ENCODE results near the gene TNN. TPM values are rescaled to one million over a fixed set of nuclear protein-coding genes. Genes with fewer than 3 reads are reported as not detected.
"Not testable (repeated sequence)": the region's sequence is repeated elsewhere in the genome, so short reads cannot be mapped to it uniquely, and the experiment has no call there.

TNN gene
- total RNA-seq, 2 donors from 2014 or later, result 0.09 TPM; not detected in 1

GRCh38 chr1:175108331-175108820 lies 40.7 kb downstream of the TNN start:
- H3K4me3 Mint-ChIP-seq; H3K4me1 ChIP-seq (ENCODE audit: control insufficient read depth, insufficient read depth, low read length); H3K9me3 ChIP-seq (ENCODE audit: control insufficient read depth, low read length); H3K4me3 ChIP-seq (ENCODE audit: low read length); DNase-seq; H3K27ac Mint-ChIP-seq; H3K4me1 Mint-ChIP-seq; H3K9ac ChIP-seq (ENCODE audit: extremely low read depth, low read length, poor library complexity, severe bottlenecking); H3K36me3 ChIP-seq (ENCODE audit: control insufficient read depth, insufficient read depth, low read length); H3K27me3 Mint-ChIP-seq (ENCODE audit: insufficient read depth); H3K27ac ChIP-seq (ENCODE audit: low read depth, low read length); H3K36me3 Mint-ChIP-seq (ENCODE audit: low read depth); H3K27me3 ChIP-seq (ENCODE audit: control insufficient read depth, insufficient read depth, low read length, poor library complexity, severe bottlenecking): not testable (repeated sequence)
- WGBS, 2 experiments (ENCODE audit: insufficient coverage in 1 of 2, insufficient read length in 1 of 2), result 93 to 100% methylated on average over 4 to 18 of the region's 25 CpGs
- peaks cover 11% of the 10 kb centered on the region for H3K9me3 Mint-ChIP-seq

- no peak overlapping the region for H3K27ac Mint-ChIP-seq
- Histone ChIP-seq H3K27me3 (ENCODE audit: control insufficient read depth, insufficient read depth, low read length, poor library complexity, severe bottlenecking) (no peaks in the 10 kb centered on the region), H3K9me3 (ENCODE audit: control insufficient read depth, low read length) (peaks cover 13% of the 10 kb centered on the region), H3K27ac (ENCODE audit: low read depth, low read length) (no peak overlapping the region), H3K9ac (ENCODE audit: extremely low read depth, low read length, poor library complexity, severe bottlenecking) (no peak overlapping the region), H3K36me3 (ENCODE audit: control insufficient read depth, insufficient read depth, low read length) (no peaks in the 10 kb centered on the region), H3K4me3 (ENCODE audit: low read length) (no peak overlapping the region), H3K4me1 (ENCODE audit: control insufficient read depth, insufficient read depth, low read length) (no peaks in the 10 kb centered on the region)
- no peak overlapping the region for H3K4me3 Mint-ChIP-seq
- 94% methylated on average over 2 of the region's 2 CpGs; no CpG with 5 or more reads in 1 of the 2 experiments for WGBS, 2 experiments (ENCODE audit: insufficient coverage in 1 of 2, insufficient read length in 1 of 2)
- peaks cover 12% of the 10 kb centered on the region for H3K9me3 Mint-ChIP-seq
- no peaks in the 10 kb centered on the region for H3K36me3 Mint-ChIP-seq (ENCODE audit: low read depth)
- no peak for DNase-seq
- H3K27me3 Mint-ChIP-seq (ENCODE audit: insufficient read depth), result no peaks in the 10 kb centered on the region
- no peak for TF ChIP-seq CTCF (conservative IDR thresholded peaks at IDR 0.05)
- H3K4me1 Mint-ChIP-seq, result peaks cover 3% of the 10 kb centered on the region
Observed at GRCh38 chr1:175114996-175115395, 47.4 kb downstream of the TNN start.

GRCh38 chr1:175116210-175116798 lies 48.7 kb downstream of the TNN start:
- H3K36me3 Mint-ChIP-seq (ENCODE audit: low read depth), result no peaks in the 10 kb centered on the region

More at GRCh38 chr1:175116210-175116798, 48.7 kb downstream of the TNN start:
- Mint-ChIP-seq H3K27me3 (ENCODE audit: insufficient read depth) (no peaks in the 10 kb centered on the region), H3K9me3 (peaks cover 12% of the 10 kb centered on the region), H3K4me3 (no peak overlapping the region), H3K4me1 (peaks cover 3% of the 10 kb centered on the region), H3K27ac (no peak overlapping the region)
- no peak overlapping the region for H3K27ac ChIP-seq (ENCODE audit: low read depth, low read length)
- H3K9ac ChIP-seq (ENCODE audit: extremely low read depth, low read length, poor library complexity, severe bottlenecking), result no peak overlapping the region
- no peak for TF ChIP-seq CTCF (conservative IDR thresholded peaks at IDR 0.05)
- no peaks in the 10 kb centered on the region for H3K4me1 ChIP-seq (ENCODE audit: control insufficient read depth, insufficient read depth, low read length)
- peaks cover 13% of the 10 kb centered on the region for H3K9me3 ChIP-seq (ENCODE audit: control insufficient read depth, low read length)
- no peak overlapping the region for H3K4me3 ChIP-seq (ENCODE audit: low read length)
- no peaks in the 10 kb centered on the region for H3K27me3 ChIP-seq (ENCODE audit: control insufficient read depth, insufficient read depth, low read length, poor library complexity, severe bottlenecking)
- 94% methylated on average over 1 of the region's 1 CpG; no CpG with 5 or more reads in 1 of the 2 experiments for WGBS, 2 experiments (ENCODE audit: insufficient coverage in 1 of 2, insufficient read length in 1 of 2)
- no peaks in the 10 kb centered on the region for H3K36me3 ChIP-seq (ENCODE audit: control insufficient read depth, insufficient read depth, low read length)
- no peak for DNase-seq

Measured in endodermal cell (in vitro differentiated cells).